Measurements from ENCODE around the gene ANKRD33. TPM values are rescaled to one million over a fixed set of nuclear protein-coding genes. Genes with fewer than 3 reads are reported as not detected.
"Not testable (repeated sequence)": the region's sequence is repeated elsewhere in the genome, so short reads cannot be mapped to it uniquely, and the experiment has no call there.

Gene ANKRD33
- polyA plus RNA-seq, 1 donor from 2014 or later = not detected

DNA sequence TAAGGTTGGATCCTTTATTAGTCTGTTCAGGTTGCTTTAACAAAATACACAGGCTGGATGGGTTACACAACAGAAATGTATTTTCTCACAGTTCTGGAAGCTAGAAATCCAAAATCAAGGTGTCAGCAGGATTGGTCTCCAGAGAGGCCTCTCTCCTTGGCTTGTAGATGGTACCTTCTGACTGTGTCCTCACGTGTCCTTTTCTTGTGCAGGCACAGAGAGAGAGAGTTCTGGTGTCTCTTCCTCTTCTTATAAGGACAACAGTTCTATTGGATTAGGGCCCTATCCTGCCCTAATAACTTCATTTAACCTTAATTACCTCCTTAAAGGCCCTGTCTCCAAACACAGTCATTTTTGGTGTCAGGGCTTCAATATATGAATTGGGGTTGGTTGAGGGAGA, 4.6 kb upstream of the ANKRD33 start:
- Mint-ChIP-seq H3K36me3 (peaks cover 6% of the 10 kb centered on the region), H3K4me3 (no peak overlapping the region), H3K27ac (no peak overlapping the region), H3K4me1 (peaks cover 0 to 7% (median 6%) of the 10 kb centered on the region in 3 donors), H3K9me3 (peaks cover 0 to 9% (median 1%) of the 10 kb centered on the region in 3 donors), H3K27me3 (peaks cover 4% of the 10 kb centered on the region)

DNA sequence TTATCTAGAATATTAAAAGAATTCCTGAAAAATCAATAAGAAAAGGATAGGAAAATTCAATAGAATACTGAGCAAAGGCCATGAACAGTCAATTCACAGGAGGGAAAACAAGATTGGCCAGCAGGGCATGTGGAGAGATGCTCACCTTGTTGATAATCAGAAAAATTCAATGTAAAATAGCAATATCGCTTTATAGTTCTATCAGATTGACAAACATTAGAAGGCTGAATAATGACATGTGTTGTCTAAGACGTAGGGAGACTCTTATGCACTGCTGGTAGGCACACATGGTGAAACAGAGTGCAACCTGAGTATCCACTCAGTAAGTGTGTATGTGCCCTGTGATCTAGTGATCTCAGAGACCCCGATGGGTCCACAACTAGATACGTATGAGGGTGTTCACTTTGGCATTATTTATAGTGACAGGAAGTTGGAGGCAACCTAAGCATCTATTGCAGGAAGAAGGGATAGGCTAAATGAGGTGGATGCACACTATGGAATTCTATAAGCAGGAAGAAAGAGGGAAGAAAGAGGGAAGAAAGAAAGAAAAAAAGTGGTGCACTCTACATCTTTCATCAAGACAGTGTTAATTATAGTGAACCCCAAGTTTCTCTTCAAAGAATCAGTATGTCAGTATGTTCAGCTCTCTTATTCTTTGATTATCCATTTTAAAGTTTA, 3.8 kb upstream of the ANKRD33 start:
- peaks cover 0 to 9% (median 1%) of the 10 kb centered on the region in 3 donors for H3K9me3 Mint-ChIP-seq
- H3K4me3 Mint-ChIP-seq = peak overlapping the region in 1 of 4 donors; percentile 73
- peaks cover 0 to 7% (median 6%) of the 10 kb centered on the region in 3 donors for H3K4me1 Mint-ChIP-seq
- peaks cover 5% of the 10 kb centered on the region for H3K27me3 Mint-ChIP-seq
- H3K27ac Mint-ChIP-seq = no peak overlapping the region
- H3K36me3 Mint-ChIP-seq = peaks cover 6% of the 10 kb centered on the region

DNA sequence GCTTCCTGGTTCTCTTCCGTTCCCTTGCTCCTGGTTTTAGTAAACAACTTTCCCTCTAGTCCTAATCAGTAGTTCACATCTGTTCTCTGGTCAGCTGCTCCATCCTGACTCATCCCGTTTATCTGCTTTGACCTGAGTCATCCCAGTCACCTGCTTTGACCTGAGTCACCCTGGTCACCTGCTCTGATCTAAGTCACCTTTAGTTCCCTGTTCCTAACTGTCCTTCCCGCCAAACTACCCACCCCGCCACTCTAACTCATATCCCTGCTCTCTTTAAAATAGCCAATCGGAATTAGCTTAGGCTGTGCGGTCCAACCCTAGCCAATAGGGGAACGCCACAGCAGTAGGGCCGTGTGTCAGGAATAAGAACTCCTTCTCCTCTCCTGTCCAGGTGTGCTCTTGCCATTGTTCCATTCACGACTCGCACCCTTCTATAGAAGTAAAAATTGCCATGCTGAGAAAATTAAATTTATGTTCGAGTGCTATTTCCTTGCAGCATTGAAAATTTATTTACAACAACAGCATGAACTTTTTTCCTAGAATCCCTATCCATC, 3.1 kb upstream of the ANKRD33 start:
- Mint-ChIP-seq H3K36me3 (peaks cover 6% of the 10 kb centered on the region), H3K4me3 (peak overlapping the region in 1 of 4 donors; percentile 27), H3K9me3 (peaks cover 0 to 9% (median 1%) of the 10 kb centered on the region in 3 donors), H3K4me1 (peaks cover 0 to 7% (median 6%) of the 10 kb centered on the region in 3 donors), H3K27me3 (peaks cover 5% of the 10 kb centered on the region), H3K27ac (no peak overlapping the region)

DNA sequence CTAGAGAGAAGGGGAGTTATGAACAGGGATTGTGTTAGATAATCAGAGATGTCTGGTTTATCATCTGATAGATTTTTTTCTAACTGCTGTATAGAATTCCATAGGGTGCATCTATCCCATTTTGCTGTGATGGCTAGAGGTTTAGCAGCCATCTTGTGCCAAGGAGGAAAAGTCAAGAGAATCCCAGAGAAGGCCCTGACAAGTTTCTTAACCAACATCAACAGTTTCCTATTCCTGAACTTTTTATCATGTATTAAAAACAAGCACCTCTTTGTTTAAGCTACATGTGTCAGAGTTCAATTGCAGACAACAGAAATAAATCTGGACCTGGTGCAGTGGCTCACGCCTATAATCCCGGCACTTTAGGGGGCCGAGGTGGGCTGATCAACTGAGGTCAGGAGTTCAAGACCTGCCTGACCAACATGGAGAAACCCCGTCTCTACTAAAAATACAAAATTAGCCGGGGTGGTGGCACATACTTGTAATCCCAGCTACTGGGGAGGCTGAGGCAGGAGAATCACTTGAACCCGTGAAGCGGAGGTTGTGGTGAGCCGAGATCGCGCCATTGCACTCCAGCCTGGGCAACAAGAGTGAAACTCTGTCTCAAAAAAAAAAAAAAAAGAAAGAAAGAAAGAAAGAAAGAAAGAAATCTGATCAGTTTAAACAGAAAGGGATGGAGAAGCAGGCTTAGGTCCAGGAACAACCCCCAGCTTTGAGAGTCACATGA, 2.4 kb upstream of the ANKRD33 start:
- not testable (repeated sequence) for H3K36me3 Mint-ChIP-seq, H3K9me3 Mint-ChIP-seq, H3K27me3 Mint-ChIP-seq, H3K4me1 Mint-ChIP-seq
- H3K27ac Mint-ChIP-seq = peak overlapping the region in 2 of 3 donors; percentile 69 to 76
- peak overlapping the region in 3 of 4 donors; percentile 63 to 88 (median 83) for H3K4me3 Mint-ChIP-seq

GRCh38 chr12:51886021-51886710, 1.7 kb upstream of the ANKRD33 start:
- H3K9me3 Mint-ChIP-seq = peaks cover 0 to 9% (median 1%) of the 10 kb centered on the region in 3 donors
- peaks cover 6% of the 10 kb centered on the region for H3K36me3 Mint-ChIP-seq
- H3K4me1 Mint-ChIP-seq = peaks cover 0 to 7% (median 6%) of the 10 kb centered on the region in 3 donors
- peak overlapping the region in 3 of 4 donors; percentile 63 to 88 (median 83) for H3K4me3 Mint-ChIP-seq
- peaks cover 5% of the 10 kb centered on the region for H3K27me3 Mint-ChIP-seq
- H3K27ac Mint-ChIP-seq = peak overlapping the region in 2 of 3 donors; percentile 69 to 76

- H3K27me3 Mint-ChIP-seq = peaks cover 5% of the 10 kb centered on the region
- peak overlapping the region in 1 of 4 donors; percentile 70 for H3K4me3 Mint-ChIP-seq
- peaks cover 0 to 7% (median 6%) of the 10 kb centered on the region in 3 donors for H3K4me1 Mint-ChIP-seq
- peaks cover 3% of the 10 kb centered on the region for H3K36me3 Mint-ChIP-seq
- H3K27ac Mint-ChIP-seq = peak overlapping the region in 1 of 3 donors; percentile 87
- peaks cover 0 to 9% (median 1%) of the 10 kb centered on the region in 3 donors for H3K9me3 Mint-ChIP-seq
Observed at GRCh38 chr12:51888316-51889215, 663 bp downstream of the ANKRD33 start.

GRCh38 chr12:51889216-51890132, 1.6 kb downstream of the ANKRD33 start:
- Mint-ChIP-seq H3K27me3 (peaks cover 5% of the 10 kb centered on the region), H3K4me1 (peaks cover 0 to 7% (median 6%) of the 10 kb centered on the region in 3 donors), H3K4me3 (peak overlapping the region in 1 of 4 donors; percentile 60), H3K27ac (no peak overlapping the region), H3K9me3 (peaks cover 0 to 5% (median 0%) of the 10 kb centered on the region in 3 donors), H3K36me3 (peaks cover 3% of the 10 kb centered on the region)

DNA sequence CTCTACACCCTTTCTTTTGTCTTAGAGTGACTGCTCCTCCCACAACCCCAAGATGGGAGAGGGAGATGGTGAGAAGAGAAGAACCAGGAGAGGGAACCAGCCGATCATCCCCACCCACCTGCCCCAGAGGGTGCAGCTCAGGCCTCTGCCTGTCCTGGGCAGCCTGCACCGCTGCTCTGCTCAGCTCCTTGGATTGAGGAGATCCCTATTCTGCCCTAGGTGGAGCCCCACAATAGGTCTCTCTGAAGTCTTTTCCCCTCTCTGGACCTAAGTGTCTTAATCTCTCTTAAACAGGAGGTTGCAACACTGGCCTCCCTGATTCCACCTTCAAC, 2.2 kb downstream of the ANKRD33 start:
- H3K4me1 Mint-ChIP-seq = peaks cover 0 to 6% (median 5%) of the 10 kb centered on the region in 3 donors
- peak overlapping the region in 1 of 3 donors; percentile 82 for H3K27ac Mint-ChIP-seq
- peaks cover 2% of the 10 kb centered on the region for H3K36me3 Mint-ChIP-seq
- H3K27me3 Mint-ChIP-seq = peaks cover 5% of the 10 kb centered on the region
- peak overlapping the region in 1 of 4 donors; percentile 54 for H3K4me3 Mint-ChIP-seq
- peaks cover 0 to under 1% (median 0%) of the 10 kb centered on the region in 3 donors for H3K9me3 Mint-ChIP-seq

DNA sequence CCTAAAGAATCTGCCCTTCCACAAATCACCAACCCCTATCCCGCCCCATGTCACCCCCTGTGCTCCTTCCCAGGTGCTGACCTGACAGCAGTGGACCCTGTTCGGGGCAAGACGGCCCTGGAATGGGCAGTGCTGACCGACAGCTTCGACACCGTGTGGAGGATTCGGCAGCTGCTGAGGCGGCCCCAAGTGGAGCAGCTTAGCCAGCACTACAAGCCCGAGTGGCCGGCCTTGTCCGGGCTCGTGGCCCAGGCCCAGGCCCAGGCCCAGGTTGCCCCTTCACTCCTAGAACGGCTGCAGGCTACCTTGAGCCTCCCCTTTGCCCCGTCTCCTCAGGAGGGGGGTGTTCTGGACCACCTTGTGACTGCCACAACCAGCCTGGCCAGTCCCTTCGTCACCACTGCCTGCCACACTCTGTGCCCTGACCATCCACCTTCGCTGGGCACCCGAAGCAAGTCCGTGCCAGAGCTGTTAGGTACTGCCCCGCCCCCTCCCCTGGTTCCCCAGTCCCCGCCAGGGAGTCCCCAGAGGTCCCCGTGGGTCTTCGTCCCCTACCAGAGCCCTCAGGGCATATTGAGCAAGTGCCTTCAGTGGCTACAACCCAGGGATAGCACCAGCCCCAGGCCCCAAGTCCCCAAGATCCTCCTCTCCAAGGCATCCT, 2.7 kb downstream of the ANKRD33 start:
- Mint-ChIP-seq H3K9me3 (no peaks in the 10 kb centered on the region), H3K27ac (peak overlapping the region in 1 of 3 donors; percentile 82), H3K4me1 (peaks cover 0 to 6% (median 5%) of the 10 kb centered on the region in 3 donors), H3K4me3 (peak overlapping the region in 1 of 4 donors; percentile 54), H3K36me3 (no peaks in the 10 kb centered on the region), H3K27me3 (peaks cover 5% of the 10 kb centered on the region)

DNA sequence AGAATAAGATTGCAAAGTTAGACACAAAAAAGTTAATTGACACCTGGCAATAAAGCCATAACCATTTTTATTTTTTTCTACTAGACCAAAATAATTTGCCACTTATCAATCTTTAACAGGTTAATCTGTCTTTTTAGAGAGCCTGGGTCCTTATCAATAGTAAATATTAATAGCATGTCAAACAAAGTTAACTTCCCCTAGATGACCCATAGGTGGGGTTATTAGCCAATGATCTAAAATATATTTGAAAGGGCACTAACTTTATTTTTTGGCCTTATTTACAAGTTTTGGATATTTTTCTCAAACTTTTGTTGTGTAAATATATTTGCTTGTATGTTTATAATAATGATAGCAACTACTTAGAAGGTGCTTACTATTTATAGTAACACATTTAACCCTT, 3.9 kb downstream of the ANKRD33 start:
- Mint-ChIP-seq H3K27me3 (peaks cover 14% of the 10 kb centered on the region), H3K4me3 (no peak overlapping the region), H3K4me1 (no peaks in the 10 kb centered on the region), H3K27ac (no peak overlapping the region), H3K9me3 (no peaks in the 10 kb centered on the region), H3K36me3 (no peaks in the 10 kb centered on the region)

DNA sequence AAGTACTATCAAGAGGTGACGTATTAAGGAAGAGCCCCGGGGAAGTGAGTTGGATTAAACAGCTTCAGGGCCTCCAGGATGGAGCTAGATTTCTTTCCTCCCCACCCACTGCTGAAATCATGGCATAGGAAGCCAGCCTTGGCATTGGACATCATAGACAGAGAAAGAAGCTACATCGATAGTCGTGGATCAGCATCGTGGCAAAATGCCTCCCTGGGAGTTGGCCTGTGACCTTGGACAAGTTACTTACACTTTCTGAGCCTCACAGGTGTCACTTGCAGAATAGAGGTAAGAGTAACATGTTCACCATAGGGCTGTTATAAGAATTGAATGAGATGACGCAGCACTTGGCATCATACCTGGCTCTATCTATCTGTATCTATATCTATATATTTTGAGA, 5.9 kb downstream of the ANKRD33 start:
- H3K9me3 Mint-ChIP-seq = peaks cover 0 to under 1% (median 0%) of the 10 kb centered on the region in 3 donors
- no peak overlapping the region for H3K4me3 Mint-ChIP-seq
- H3K4me1 Mint-ChIP-seq = no peaks in the 10 kb centered on the region
- no peaks in the 10 kb centered on the region for H3K36me3 Mint-ChIP-seq
- H3K27me3 Mint-ChIP-seq = peaks cover 17% of the 10 kb centered on the region
- no peak overlapping the region for H3K27ac Mint-ChIP-seq

DNA sequence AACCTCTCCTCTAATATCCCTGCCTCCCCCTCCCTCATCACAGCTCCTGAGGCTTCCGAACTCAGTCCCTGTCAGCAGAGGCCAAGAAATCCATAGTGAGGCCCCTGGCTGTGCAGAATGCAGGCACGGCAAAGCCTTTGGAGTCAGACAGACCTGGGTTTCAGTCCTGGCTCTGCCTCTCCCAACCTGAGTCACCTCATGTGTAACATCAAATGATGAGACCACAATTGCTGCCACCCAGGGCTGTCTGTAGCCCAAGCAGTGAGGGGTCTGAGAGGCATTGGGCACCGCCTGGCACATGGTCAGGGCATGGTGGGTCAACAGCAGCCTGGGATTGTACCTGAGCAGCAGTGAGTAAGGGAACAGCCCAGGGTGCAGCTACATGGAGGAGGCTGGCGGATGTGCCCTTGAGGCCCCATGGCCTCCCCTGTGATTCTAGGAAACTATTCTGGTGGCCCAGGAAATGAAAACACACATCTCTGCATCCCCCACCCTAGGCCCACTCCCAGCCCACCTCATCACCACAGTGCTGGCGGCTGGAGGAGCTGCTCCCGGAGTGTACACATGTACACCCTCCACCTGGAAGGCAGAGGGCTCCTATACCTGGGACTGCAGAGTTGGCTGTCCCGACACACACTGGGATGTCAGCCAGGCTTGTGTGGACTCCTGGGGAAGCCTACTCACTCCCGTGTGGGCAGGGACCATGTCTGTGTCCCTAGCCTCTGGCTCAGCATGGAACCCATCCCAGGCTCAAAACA, 7.7 kb downstream of the ANKRD33 start:
- H3K9me3 Mint-ChIP-seq = peaks cover 0 to 2% (median 0%) of the 10 kb centered on the region in 3 donors
- peak overlapping the region in 1 of 3 donors; percentile 23 for H3K27ac Mint-ChIP-seq
- peaks cover 17% of the 10 kb centered on the region for H3K27me3 Mint-ChIP-seq

More for the DNA sequence above, 7.7 kb downstream of the ANKRD33 start:
- no peak overlapping the region for H3K4me3 Mint-ChIP-seq
- H3K4me1 Mint-ChIP-seq = no peaks in the 10 kb centered on the region
- H3K36me3 Mint-ChIP-seq = no peaks in the 10 kb centered on the region

Measured in IgD-negative memory B cell (primary cell).